OCI-LY1 (cell line): ENCODE data around the gene KCNG3.

Experiments
- CTCF ChIP-seq: fragments of 200-600 bp; sonication (generic), shearing (Covaris generic); IDR thresholded peaks from 2 replicates; pipeline ENCODE4 v1.5.1; 2017; ENCODE audit warnings: mild to moderate bottlenecking, antibody characterized with exemption, low read length, moderate library complexity, mixed read lengths
- EZH2 ChIP-seq: fragments of 200-600 bp; sonication (generic), shearing (Covaris generic); IDR thresholded peaks from 2 replicates; pipeline ENCODE4 v1.8.0; 2017; ENCODE audit warnings: borderline replicate concordance, mixed run types, mild to moderate bottlenecking, antibody characterized with exemption, low read length, moderate library complexity, mixed read lengths

GRCh38 chr2:42452545-42452944 is 41.2 kb downstream of the KCNG3 start:
- TF ChIP-seq CTCF (no peak), EZH2 (no peak)
